Smooth muscle cell (in vitro differentiated cells): ENCODE results near the gene OLIG3. TPM values are rescaled to one million over a fixed set of nuclear protein-coding genes. Genes with fewer than 3 reads are reported as not detected.

Experiments
- DNase-seq: peaks from one replicate; lab custom pipeline; 2025; ENCODE audit not compliant: unreplicated experiment; lab: John Stamatoyannopoulos, UW
- H2AFZ ChIP-seq: fragments of 200-600 bp; sonication (generic); 2 replicates; pipeline ENCODE4 v1.6.0; 2016; ENCODE audit warnings: antibody characterized with exemption, low read depth, mild to moderate bottlenecking
- H3F3A ChIP-seq: fragments of 200-600 bp; sonication (generic); 2 replicates; pipeline ENCODE4 v1.6.0; 2017; ENCODE audit warnings: antibody characterized with exemption, low read depth
- H3K27ac ChIP-seq: fragments of 200-600 bp; sonication (generic); 2 replicates; pipeline ENCODE4 v1.5.1; 2016; ENCODE audit warnings: low read depth, mild to moderate bottlenecking
- H3K27me3 ChIP-seq: fragments of 200-600 bp; sonication (generic); 2 replicates; pipeline ENCODE4 v1.6.1; 2016; ENCODE audit warnings: low read depth, mild to moderate bottlenecking
- H3K36me3 ChIP-seq: fragments of 200-600 bp; sonication (generic); 2 replicates; pipeline ENCODE4 v1.5.1; 2016; ENCODE audit warnings: low read depth
- H3K4me1 ChIP-seq: fragments of 200-600 bp; sonication (generic); 2 replicates; pipeline ENCODE4 v1.5.1; 2016; ENCODE audit warnings: low read depth
- H3K4me2 ChIP-seq: fragments of 200-600 bp; sonication (generic); 2 replicates; pipeline ENCODE4 v1.6.0; 2016; ENCODE audit warnings: mild to moderate bottlenecking
- H3K4me3 ChIP-seq: fragments of 200-600 bp; sonication (generic); 2 replicates; pipeline ENCODE4 v1.5.1; 2016; ENCODE audit warnings: mild to moderate bottlenecking
- H3K79me2 ChIP-seq: fragments of 200-600 bp; sonication (generic); 2 replicates; pipeline ENCODE4 v1.6.0; 2016; ENCODE audit warnings: low read depth, mild to moderate bottlenecking
- H3K9ac ChIP-seq: fragments of 200-600 bp; sonication (generic); 2 replicates; pipeline ENCODE4 v1.6.0; 2016; ENCODE audit warnings: low read depth
- H3K9me3 ChIP-seq: fragments of 200-600 bp; sonication (generic); replicated peaks from 2 replicates; pipeline ENCODE4 v1.5.1; 2016; ENCODE audit warnings: low read depth
- H4K20me1 ChIP-seq: fragments of 200-600 bp; sonication (generic); 2 replicates; pipeline ENCODE4 v1.6.0; 2016; ENCODE audit warnings: low read depth
- CTCF ChIP-seq: fragments of 200-600 bp; sonication (generic); IDR thresholded peaks from 2 replicates; pipeline ENCODE4 v1.5.1; 2017; ENCODE audit warnings: borderline replicate concordance, mild to moderate bottlenecking, antibody characterized with exemption; ENCODE audit not compliant: insufficient read depth, poor library complexity, severe bottlenecking
- WGBS: methylation state at CpG from one replicate; pipeline ENCODE4 v1.1.7; 2016; ENCODE audit warnings: low lambda C conversion rate; 5-methylcytosine and 5-hydroxymethylcytosine counted together
- polyA plus RNA-seq: library from polyadenylated mRNA; unstranded; fragments of >200 nt; fragmentation: Nextera tagmentation; extraction: Ambion mirVana; gene quantifications from 2 replicates; pipeline ENCODE4 v1.2.1, GENCODE V29; 2016
- total RNA-seq: library from RNA; depleted of rRNA; stranded (reverse); fragments of >200 nt; gene quantifications from 2 replicates; pipeline ENCODE4 v1.2.3, GENCODE V29; 2014

The OLIG3 gene
- total and polyA plus RNA-seq, 2 experiments from 2014 or later = not detected

DNA sequence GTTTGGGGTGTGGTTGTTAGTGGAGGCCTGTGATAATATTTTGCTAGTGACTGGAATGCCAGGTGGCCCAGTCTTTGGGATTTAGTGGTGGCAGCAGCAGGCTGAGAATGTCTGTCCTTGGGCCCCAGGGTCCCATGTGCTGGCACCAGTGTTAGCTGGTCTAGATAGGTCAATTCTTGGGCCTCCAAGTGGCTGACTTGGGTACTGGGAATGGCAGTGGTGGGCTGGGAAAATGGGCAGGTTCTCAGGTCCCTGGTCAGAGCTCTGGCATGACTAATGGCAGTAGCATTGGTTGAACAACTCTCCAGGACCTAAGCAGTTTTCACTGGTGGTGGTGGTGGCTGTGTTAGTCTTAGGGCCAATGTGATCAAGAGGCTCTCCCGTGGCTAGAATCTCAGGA, 50.3 kb downstream of the OLIG3 start:
- Histone ChIP-seq H3K9me3 (no peaks in the 10 kb centered on the region), H3K9ac (no peak overlapping the region), H3K36me3 (no peaks in the 10 kb centered on the region), H3K27me3 (no peaks in the 10 kb centered on the region), H3K4me1 (no peaks in the 10 kb centered on the region), H3K27ac (no peak overlapping the region), H4K20me1 (no peaks in the 10 kb centered on the region), H2AFZ (no peak overlapping the region), H3K4me3 (no peak overlapping the region), H3K79me2 (no peaks in the 10 kb centered on the region), H3K4me2 (no peak overlapping the region), H3F3A (no peaks in the 10 kb centered on the region)
- DNase-seq = no peak
- WGBS = 100% methylated on average over 1 of the region's 1 CpG
- TF ChIP-seq CTCF = no peak
